Osteoblast (primary cell): ENCODE data around the gene RBM28. TPM values are rescaled to one million over a fixed set of nuclear protein-coding genes. Genes with fewer than 3 reads are reported as not detected.

Experiments
- DNase-seq: peaks from one replicate; pipeline ENCODE4 v3.0.0; 2011; ENCODE audit warnings: low spot score, mixed read lengths; ENCODE audit not compliant: insufficient read length; ENCODE audit errors: missing footprints
- H2AFZ ChIP-seq: 2 replicates; pipeline ENCODE4 v1.6.0; 2011; ENCODE audit warnings: mild to moderate bottlenecking, low read length
- H3K27ac ChIP-seq: 2 replicates; pipeline ENCODE4 v1.5.1; 2011; ENCODE audit warnings: mild to moderate bottlenecking, low read depth, low read length, moderate library complexity
- H3K27me3 ChIP-seq: 2 replicates; pipeline ENCODE4 v1.6.0; 2012; ENCODE audit warnings: mild to moderate bottlenecking, control low read depth, inconsistent platforms, low read length, moderate library complexity; ENCODE audit not compliant: insufficient read depth
- H3K36me3 ChIP-seq: 2 replicates; pipeline ENCODE4 v1.5.1; 2011; ENCODE audit warnings: mild to moderate bottlenecking, low read length, control low read depth, moderate library complexity; ENCODE audit not compliant: insufficient read depth
- H3K4me1 ChIP-seq: 2 replicates; pipeline ENCODE4 v1.5.1; 2011; ENCODE audit warnings: mild to moderate bottlenecking, low read length, control low read depth, moderate library complexity; ENCODE audit not compliant: insufficient read depth
- H3K4me2 ChIP-seq: 2 replicates; pipeline ENCODE4 v1.6.0; 2011; ENCODE audit warnings: mild to moderate bottlenecking, low read length; ENCODE audit not compliant: insufficient read depth
- H3K4me3 ChIP-seq: fragments of 200-600 bp; sonication (generic); 3 replicates; pipeline ENCODE4 v1.5.1; 2012; ENCODE audit warnings: mild to moderate bottlenecking, low read length, inconsistent platforms; ENCODE audit not compliant: insufficient read depth
- H3K79me2 ChIP-seq: 2 replicates; pipeline ENCODE4 v1.6.0; 2012; ENCODE audit warnings: mild to moderate bottlenecking, low read length, control low read depth, inconsistent platforms; ENCODE audit not compliant: insufficient read depth
- H3K9me3 ChIP-seq: 2 replicates; pipeline ENCODE4 v1.5.1; 2011; ENCODE audit warnings: low read depth, low read length, control low read depth
- H4K20me1 ChIP-seq: 2 replicates; pipeline ENCODE4 v1.6.0; 2012; ENCODE audit warnings: mild to moderate bottlenecking, low read length, control low read depth; ENCODE audit not compliant: insufficient read depth
- CTCF ChIP-seq: IDR thresholded peaks from 2 replicates; pipeline ENCODE4 v1.5.1; 2011; ENCODE audit warnings: mild to moderate bottlenecking, low read depth, low read length, moderate library complexity; ENCODE audit errors: extremely low read depth
- total RNA-seq: library from RNA; depleted of rRNA; stranded (reverse); fragments of >200 nt; gene quantifications from 2 replicates; pipeline ENCODE4 v1.2.3, GENCODE V29; 2012

The RBM28 gene
- total RNA-seq, 1 donor: 16.6 TPM

- peak; percentile 44 for DNase-seq
- peak overlapping the region; percentile 84 for H3K4me2 ChIP-seq
- peaks cover 23% of the 10 kb centered on the region for H3K4me1 ChIP-seq
- no peaks in the 10 kb centered on the region for H3K9me3 ChIP-seq
- TF ChIP-seq CTCF: no peak
- peaks cover 2% of the 10 kb centered on the region for H3K27me3 ChIP-seq
- no peaks in the 10 kb centered on the region for H3K79me2 ChIP-seq
- peak overlapping the region; percentile 89 for H2AFZ ChIP-seq
- H3K4me3 ChIP-seq: peak overlapping the region; percentile 67
- H4K20me1 ChIP-seq: no peaks in the 10 kb centered on the region
- H3K27ac ChIP-seq: no peak overlapping the region
- no peaks in the 10 kb centered on the region for H3K36me3 ChIP-seq
Observed at GRCh38 chr7:128271942-128272481, 71.7 kb downstream of the RBM28 start.

GRCh38 chr7:128271471-128271941, 72.2 kb downstream of the RBM28 start:
- Histone ChIP-seq H3K9me3 (no peaks in the 10 kb centered on the region), H3K4me3 (peak overlapping the region; percentile 67), H3K4me2 (peak overlapping the region; percentile 84), H3K36me3 (no peaks in the 10 kb centered on the region), H2AFZ (peak overlapping the region; percentile 89), H3K4me1 (peaks cover 28% of the 10 kb centered on the region), H4K20me1 (no peaks in the 10 kb centered on the region), H3K79me2 (no peaks in the 10 kb centered on the region), H3K27ac (no peak overlapping the region), H3K27me3 (peaks cover 2% of the 10 kb centered on the region)
- DNase-seq: peak; percentile 75
- TF ChIP-seq CTCF: no peak

GRCh38 chr7:128270826-128271272, 72.9 kb downstream of the RBM28 start:
- DNase-seq: peak; percentile 79
- H3K4me2 ChIP-seq: peak overlapping the region; percentile 84

More at GRCh38 chr7:128270826-128271272, 72.9 kb downstream of the RBM28 start:
- peaks cover 2% of the 10 kb centered on the region for H3K27me3 ChIP-seq
- peak; percentile 4 for TF ChIP-seq CTCF
- H3K27ac ChIP-seq: no peak overlapping the region
- H2AFZ ChIP-seq: peak overlapping the region; percentile 89
- H3K4me3 ChIP-seq: peak overlapping the region; percentile 67
- H3K79me2 ChIP-seq: no peaks in the 10 kb centered on the region
- peaks cover 30% of the 10 kb centered on the region for H3K4me1 ChIP-seq
- no peaks in the 10 kb centered on the region for H4K20me1 ChIP-seq
- H3K9me3 ChIP-seq: no peaks in the 10 kb centered on the region
- H3K36me3 ChIP-seq: no peaks in the 10 kb centered on the region
